A673 (cell line): ENCODE data around the gene RUNDC1. TPM values are rescaled to one million over a fixed set of nuclear protein-coding genes. Genes with fewer than 3 reads are reported as not detected.

Experiments
- BruUV-seq: library from RNA; stranded (reverse); fragments of 400-500 nt; replicated peaks from 2 replicates; lab custom pipeline; 2021; lab: Mats Ljungman, UMichigan
- CTCF ChIA-PET: fragments of 300-600 bp; sonication (Branson Sonifier 250); formaldehyde crosslinking; loops from one replicate; lab custom pipeline; 2022; ENCODE audit warnings: antibody characterized with exemption; lab: Charles Lee
- POLR2A ChIA-PET: fragments of 300-600 bp; sonication (Branson Sonifier 250); formaldehyde crosslinking; loops from one replicate; lab custom pipeline; 2022; ENCODE audit warnings: antibody characterized with exemption; ENCODE audit not compliant: low non-redundant PET; lab: Charles Lee
- DNase-seq: peaks from one replicate; pipeline ENCODE4 v3.0.0-alpha.2; 2015; ENCODE audit warnings: low spot score
- H3K27ac ChIP-seq: fragments of 200-600 bp; sonication (generic); 2 replicates; pipeline ENCODE4 v1.5.1; 2016; ENCODE audit warnings: mixed run types, low read depth, mild to moderate bottlenecking, mixed read lengths, antibody characterized with exemption, low read length; ENCODE audit not compliant: poor library complexity, severe bottlenecking
- H3K27me3 ChIP-seq: fragments of 200-600 bp; sonication (generic); replicated peaks from 2 replicates; pipeline ENCODE4 v1.6.1; 2017; ENCODE audit warnings: mixed run types, low read depth, mild to moderate bottlenecking, mixed read lengths, antibody characterized with exemption, low read length; ENCODE audit not compliant: insufficient read depth, poor library complexity
- H3K36me3 ChIP-seq: fragments of 200-600 bp; sonication (generic); 2 replicates; pipeline ENCODE4 v1.6.1; 2016; ENCODE audit warnings: mixed run types, mild to moderate bottlenecking, mixed read lengths, antibody characterized with exemption, low read length; ENCODE audit not compliant: insufficient read depth, poor library complexity, severe bottlenecking
- H3K4me1 ChIP-seq: fragments of 200-600 bp; sonication (generic); 2 replicates; pipeline ENCODE4 v1.6.1; 2017; ENCODE audit warnings: mixed run types, mild to moderate bottlenecking, mixed read lengths, antibody characterized with exemption, low read length; ENCODE audit not compliant: insufficient read depth, poor library complexity, severe bottlenecking
- H3K4me3 ChIP-seq: fragments of 200-600 bp; sonication (generic); 2 replicates; pipeline ENCODE4 v1.5.1; 2016; ENCODE audit warnings: low read depth, mixed run types, mild to moderate bottlenecking, mixed read lengths, low read length; ENCODE audit not compliant: poor library complexity, severe bottlenecking
- H3K9me3 ChIP-seq: fragments of 200-600 bp; sonication (generic); 2 replicates; pipeline ENCODE4 v1.6.1; 2016; ENCODE audit warnings: mixed run types, low read depth, mild to moderate bottlenecking, mixed read lengths, antibody characterized with exemption, low read length; ENCODE audit not compliant: poor library complexity, severe bottlenecking
- CTCF ChIP-seq: fragments of 300-800, 200-600 bp; sonication (generic); conservative IDR thresholded peaks from 2 replicates; pipeline ENCODE4 v1.5.1; 2017; ENCODE audit warnings: low read depth, mild to moderate bottlenecking, antibody characterized with exemption, low read length, moderate library complexity, mixed read lengths
- EZH2 ChIP-seq: fragments of 200-600 bp; sonication (generic); IDR thresholded peaks from 2 replicates; pipeline ENCODE4 v1.6.1; 2017; ENCODE audit warnings: borderline replicate concordance, low read depth, mild to moderate bottlenecking, mixed read lengths, antibody characterized with exemption, low read length; ENCODE audit not compliant: poor library complexity, severe bottlenecking
- intact Hi-C: fragments of 100-400 bp; cut with micrococcal nuclease; formaldehyde crosslinking; loops from one replicate; pipeline ENCODE4 v1.10.0; 2022; ENCODE audit not compliant: unreplicated experiment
- total RNA-seq: library from RNA; stranded (reverse); gene quantifications from 2 replicates; pipeline ENCODE4 v1.2.3, GENCODE V29; 2021

RUNDC1 gene
- total RNA-seq, 1 experiment from 2014 or later: 8.0 TPM

- Histone ChIP-seq H3K4me3 (peak within 1 kb of the TSS; percentile 55), H3K36me3 (no peaks in the 10 kb centered on the region), H3K27ac (peak within 1 kb of the TSS; percentile 77), H3K27me3 (no peaks in the 10 kb centered on the region), H3K9me3 (no peaks in the 10 kb centered on the region), H3K4me1 (no peaks in the 10 kb centered on the region)
- BruUV-seq: no TSS peak
- DNase-seq: peak; percentile 94
- intact Hi-C loops: loop anchor here (10.0 kb wide), 1 partner anchor 100 kb away; the partner anchor contains the start of gene BRCA1
- POLR2A ChIA-PET: interaction anchor here (0.6 to 0.9 kb wide), 2 partner anchors 19 to 27 kb away, joined by 3 to 6 read pairs; partner anchors contain the start of gene RPL27
- TF ChIP-seq EZH2 (no peak), CTCF (peak; percentile 62)
- CTCF ChIA-PET: interaction anchor here (0.5 to 1.2 kb wide), 5 partner anchors 9 to 291 kb away, joined by 3 to 7 read pairs (median 3); partner anchors contain the start of gene RPL27
Observed at GRCh38 chr17:43024407-43025289, 44.3 kb downstream of the RUNDC1 start, which contains the start of gene RND2. TSS of gene RND2 (plus strand) at chr17:43025231. CDS start at chr17:43025348, 117 bp downstream.

GRCh38 chr17:43025290-43025657 lies 44.9 kb downstream of the RUNDC1 start:
- BruUV-seq: no TSS peak
- Histone ChIP-seq H3K36me3 (no peaks in the 10 kb centered on the region), H3K27ac (no peak overlapping the region), H3K9me3 (no peaks in the 10 kb centered on the region), H3K4me1 (no peaks in the 10 kb centered on the region), H3K4me3 (peak overlapping the region; percentile 55), H3K27me3 (no peaks in the 10 kb centered on the region)
- no peak for DNase-seq
- no peak for TF ChIP-seq EZH2
- TF ChIP-seq CTCF: no peak
- POLR2A ChIA-PET: no interaction called here
- CTCF ChIA-PET: interaction anchor here (0.8 kb wide), 1 partner anchor 290 kb away, joined by 7 read pairs; no protein-coding TSS in a partner anchor
- intact Hi-C loops: loop anchor here (10.0 kb wide), 1 partner anchor 100 kb away; the partner anchor contains the start of gene BRCA1

- TF ChIP-seq CTCF (no peak), EZH2 (no peak)
- Histone ChIP-seq H3K36me3 (no peaks in the 10 kb centered on the region), H3K27ac (no peak overlapping the region), H3K4me1 (no peaks in the 10 kb centered on the region), H3K9me3 (no peaks in the 10 kb centered on the region), H3K4me3 (peak overlapping the region; percentile 55), H3K27me3 (no peaks in the 10 kb centered on the region)
- no TSS peak for BruUV-seq
- intact Hi-C loops: loop anchor here (10.0 kb wide), 1 partner anchor 99 kb away; the partner anchor contains the start of gene BRCA1
- no peak for DNase-seq
- ChIA-PET POLR2A (no interaction called here), CTCF (no interaction called here)
Observed at GRCh38 chr17:43025766-43026537, 45.6 kb downstream of the RUNDC1 start.
